ENCODE measurements around the gene RNF150.

- no peak for TF ChIP-seq POLR2AphosphoS5 (IDR thresholded peaks at IDR 0.05; ENCODE audit: low read depth, low read length)
- TF ChIP-seq FOXP2 (optimal IDR thresholded peaks at IDR 0.05; ENCODE audit: borderline replicate concordance, extremely low read depth, extremely low read length, insufficient read depth), result no peak
- TF ChIP-seq TAF1 (IDR thresholded peaks at IDR 0.05; ENCODE audit: borderline replicate concordance, insufficient read depth, low read length), result no peak
These were observed 121.4 kb downstream of the RNF150 start for GRCh38 chr4:141011901-141012315.
